ENCODE data around the gene SLC4A7. TPM values are rescaled to one million over a fixed set of nuclear protein-coding genes. Genes with fewer than 3 reads are reported as not detected.

Gene SLC4A7
- total and polyA plus RNA-seq, 9 of the 15 experiments (the other 6 are each of a cell fraction or from before 2014, with no cell fraction given) = 1.7 to 13.6 (median 8.0) TPM

- no peaks in the 10 kb centered on the region for H4K20me1 ChIP-seq (replicated peaks; ENCODE audit: control insufficient read depth, insufficient read depth, low read length)
- H3K4me2 ChIP-seq (ENCODE audit: insufficient read depth, low read length) = no peak overlapping the region
- H3K27me3 ChIP-seq (ENCODE audit: control insufficient read depth in 2 of 2, insufficient read depth in 2 of 2, low read length in 2 of 2) = no peaks in the 10 kb centered on the region
- in situ Hi-C loops (cut with MboI) = no loop called here
- no peaks in the 10 kb centered on the region for H3K4me1 ChIP-seq (replicated peaks in 1 of 2; ENCODE audit: control insufficient read depth in 2 of 2, insufficient read depth in 2 of 2, low read length in 2 of 2)
- no peaks in the 10 kb centered on the region for H3K36me3 ChIP-seq (ENCODE audit: control insufficient read depth, insufficient read depth, low read length)
- intact Hi-C loops (cut with micrococcal nuclease) = no loop called here
- ATAC-seq (no peak), DNase-seq (ENCODE audit: extremely low read depth in 1 of 4, low spot score in 3 of 4) (no peak), FAIRE-seq (no peak)
- H3K79me2 ChIP-seq (ENCODE audit: control insufficient read depth, insufficient read depth, low read length) = no peaks in the 10 kb centered on the region
- no peak overlapping the region for H3K27ac ChIP-seq (ENCODE audit: extremely low read depth, low read depth, low read length)
- no peaks in the 10 kb centered on the region for H3K9me3 ChIP-seq (replicated peaks; ENCODE audit: control insufficient read depth, insufficient read depth, low read depth, low read length)
- H3K9me1 ChIP-seq (ENCODE audit: control insufficient read depth, insufficient read depth, low read length) = no peaks in the 10 kb centered on the region
- ChIA-PET CTCF (ENCODE audit: low intra/inter-chr PET ratio) (no interaction called here), POLR2A (no interaction called here)
- no peak overlapping the region for H3K4me3 ChIP-seq
- no TSS peak for BruUV-seq (replicated peaks)
- no peak overlapping the region for H3K9ac ChIP-seq (ENCODE audit: insufficient read depth in 1 of 2, low read depth in 2 of 2, low read length in 2 of 2)
- 26% methylated on average over 8 of the region's 8 CpGs for WGBS (ENCODE audit: insufficient coverage, low coverage, missing lambda C conversion rate)
- H2AFZ ChIP-seq (ENCODE audit: low read depth, low read length) = no peak overlapping the region
- no peak for TF ChIP-seq SNIP1 (IDR thresholded peaks at IDR 0.05; ENCODE audit: low read depth)
- TF ChIP-seq ZNF140 (CRISPR knock-in tag; IDR thresholded peaks at IDR 0.05) = no peak
- TF ChIP-seq MGA (IDR thresholded peaks at IDR 0.05) = no peak
- no peak for TF ChIP-seq HDAC3 (IDR thresholded peaks at IDR 0.05; ENCODE audit: borderline replicate concordance, partially characterized antibody)
- TF ChIP-seq TRIM24 (IDR thresholded peaks at IDR 0.05) = no peak
Measured at GRCh38 chr3:27425896-27426565, 58.2 kb downstream of the SLC4A7 start.
